GM12801 (cell line): ENCODE results near the gene AUTS2.

Source experiments
- CTCF ChIP-seq: IDR thresholded peaks from one replicate; pipeline ENCODE4 v1.5.1; 2011; ENCODE audit warnings: control low read depth; ENCODE audit not compliant: insufficient read length; ENCODE audit errors: extremely low read depth

The AUTS2 gene

GRCh38 chr7:69934144-69934903, 336.0 kb downstream of the AUTS2 start:
- no peak for TF ChIP-seq CTCF

DNA sequence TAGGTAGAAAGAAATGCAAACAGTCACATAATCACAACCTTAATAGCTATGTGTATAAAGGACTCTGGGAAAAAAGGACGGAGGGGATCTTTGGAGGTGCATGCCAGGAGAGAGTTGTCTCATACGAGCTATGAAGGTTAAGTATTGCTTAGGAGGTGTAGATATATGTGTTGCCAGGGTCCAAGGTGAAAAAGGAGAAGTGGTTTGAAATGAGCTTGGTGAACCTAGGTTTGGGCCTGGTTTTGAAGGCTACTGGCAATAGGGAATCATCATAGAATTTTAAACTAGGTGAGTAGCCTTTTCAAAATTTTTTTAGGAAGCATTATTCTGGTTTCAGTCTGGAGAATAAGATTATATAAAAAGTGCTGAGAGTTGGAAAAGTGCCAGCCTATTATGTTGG, 336.8 kb downstream of the AUTS2 start:
- TF ChIP-seq CTCF: no peak

GRCh38 chr7:69937097-69937496, 338.8 kb downstream of the AUTS2 start:
- TF ChIP-seq CTCF: no peak

GRCh38 chr7:69939317-69939716, 341.0 kb downstream of the AUTS2 start:
- no peak for TF ChIP-seq CTCF

DNA sequence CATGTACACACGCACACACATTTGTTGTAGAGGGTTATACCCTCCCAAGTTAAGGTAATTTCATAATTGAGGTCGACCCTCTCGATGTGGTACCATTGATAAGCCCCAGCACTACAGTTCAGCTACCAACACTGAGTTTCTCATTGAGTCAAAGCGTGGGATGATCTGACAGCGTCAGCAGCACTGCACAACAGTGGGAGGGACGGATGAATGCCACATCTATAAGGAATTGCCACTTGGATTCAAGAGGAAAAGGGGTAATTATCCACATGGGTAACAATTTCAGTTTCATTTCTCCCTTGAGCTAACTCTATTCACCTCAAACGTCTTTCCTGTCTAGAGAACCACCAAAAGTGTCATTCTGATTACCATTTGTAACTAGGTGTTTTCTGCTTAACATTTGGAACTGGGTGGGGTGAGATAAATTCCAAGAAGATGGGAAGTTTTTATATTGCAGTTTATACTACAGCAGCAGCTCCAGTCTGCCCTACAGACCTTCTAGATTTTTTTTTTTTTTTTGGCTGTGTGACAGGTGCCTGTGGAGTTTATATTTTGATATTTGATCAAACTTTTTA, 342.9 kb downstream of the AUTS2 start:
- no peak for TF ChIP-seq CTCF

- no peak for TF ChIP-seq CTCF
Observed at GRCh38 chr7:69942573-69942972, 344.3 kb downstream of the AUTS2 start.

DNA sequence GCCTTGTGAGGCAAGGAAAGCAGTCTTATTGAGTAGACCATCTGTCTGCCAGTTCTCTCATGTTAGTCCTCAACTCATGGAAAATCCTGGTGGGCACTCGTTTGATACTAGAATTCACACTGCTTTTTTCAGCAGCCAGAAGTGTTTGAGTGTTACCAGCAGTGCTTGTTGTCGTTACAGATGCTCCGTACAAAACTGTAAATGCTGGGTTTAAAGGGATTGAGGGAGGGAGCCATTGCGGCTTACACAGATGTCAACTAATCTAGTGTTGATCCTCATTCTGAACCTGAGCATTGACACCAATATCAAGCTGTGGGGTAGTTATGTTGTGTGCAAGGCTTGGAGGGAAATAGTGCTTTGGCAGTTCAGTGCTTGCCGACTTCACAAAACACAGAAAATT, 348.6 kb downstream of the AUTS2 start:
- no peak for TF ChIP-seq CTCF
